KOPT-K1 (cell line): ENCODE results near the gene KLF2.
"Not testable (repeated sequence)": the region's sequence is repeated elsewhere in the genome, so short reads cannot be mapped to it uniquely, and the experiment has no call there.

Source experiments
- H3K27ac ChIP-seq: fragments of 200-600 bp; sonication (generic); 2 replicates; pipeline ENCODE4 v1.5.1; 2016; ENCODE audit warnings: antibody characterized with exemption, mild to moderate bottlenecking, low read depth, low read length; ENCODE audit not compliant: poor library complexity, severe bottlenecking
- H3K36me3 ChIP-seq: fragments of 200-600 bp; sonication (generic); 2 replicates; pipeline ENCODE4 v1.5.1; 2017; ENCODE audit warnings: antibody characterized with exemption, mild to moderate bottlenecking, low read length, moderate library complexity; ENCODE audit not compliant: insufficient read depth
- H3K9me3 ChIP-seq: fragments of 200-600 bp; sonication (generic); 2 replicates; pipeline ENCODE4 v1.5.1; 2017; ENCODE audit warnings: antibody characterized with exemption, low read length, mild to moderate bottlenecking; ENCODE audit not compliant: insufficient read depth, poor library complexity, severe bottlenecking

Gene KLF2

DNA sequence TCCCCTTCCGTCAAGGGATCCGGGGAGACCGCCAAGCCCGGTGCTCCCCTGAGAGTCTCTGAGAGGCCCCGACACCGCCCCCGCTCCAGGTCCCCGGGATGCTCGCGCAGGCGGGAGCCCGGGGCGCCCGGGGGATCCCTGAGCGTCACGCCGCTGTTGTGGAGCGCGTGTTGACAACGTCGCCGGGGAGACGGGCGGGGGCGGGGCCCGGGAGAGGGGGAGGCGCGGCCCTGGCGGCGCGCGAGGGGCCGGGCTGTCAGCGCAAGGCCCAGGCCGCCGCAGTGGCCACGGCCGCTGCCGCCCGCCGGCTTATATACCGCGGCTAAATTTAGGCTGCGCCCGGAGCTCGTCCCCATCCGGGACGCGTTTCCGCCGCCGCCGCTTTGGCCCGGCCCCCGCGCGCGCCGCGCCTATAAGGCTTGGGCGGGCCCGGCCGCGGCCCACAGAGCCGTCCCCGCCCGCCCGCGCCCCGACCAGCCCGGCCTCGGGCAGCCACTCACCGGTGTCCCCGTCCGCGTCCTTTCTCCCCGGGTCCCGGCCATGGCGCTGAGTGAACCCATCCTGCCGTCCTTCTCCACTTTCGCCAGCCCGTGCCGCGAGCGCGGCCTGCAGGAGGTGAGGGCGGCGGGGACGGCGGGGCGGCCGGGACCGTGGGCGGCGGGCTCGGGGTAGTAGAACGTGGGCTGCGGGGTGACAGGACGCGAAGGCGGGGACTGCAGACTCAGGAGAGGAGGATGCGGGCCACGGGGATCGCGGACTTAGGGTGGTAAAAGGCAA, at the start of gene KLF2:
Gene KLF2, plus strand, starts transcription at position 443 of the 777 bp plus-strand sequence. Its CDS starts 98 bp downstream, at position 541.
- Histone ChIP-seq H3K36me3 (no peaks in the 10 kb centered on the region), H3K9me3 (no peaks in the 10 kb centered on the region), H3K27ac (peak within 1 kb of the TSS; percentile 5)

DNA sequence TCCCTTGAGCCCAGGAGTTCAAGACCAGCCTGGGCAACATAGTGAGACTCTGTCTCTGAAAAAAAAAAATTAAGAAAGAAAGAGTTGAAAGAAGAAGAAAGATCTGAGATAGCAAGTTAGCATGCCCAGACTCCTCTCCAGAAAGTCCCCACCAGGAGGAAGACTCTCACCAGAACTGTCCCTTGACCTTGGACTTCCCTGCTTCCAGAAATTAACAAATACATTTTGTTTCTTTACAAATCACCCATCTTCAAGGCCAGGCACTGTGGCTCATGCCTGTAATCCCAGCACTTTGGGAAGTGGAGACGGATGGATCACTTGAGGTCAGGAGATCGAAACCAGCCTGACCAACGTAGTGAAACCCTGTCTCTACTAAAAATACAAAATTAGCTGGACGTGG, 44.3 kb upstream of the KLF2 start:
- Histone ChIP-seq H3K36me3 (no peaks in the 10 kb centered on the region), H3K27ac (no peak overlapping the region), H3K9me3 (no peaks in the 10 kb centered on the region)

- Histone ChIP-seq H3K9me3 (no peaks in the 10 kb centered on the region), H3K36me3 (no peaks in the 10 kb centered on the region), H3K27ac (no peak overlapping the region)
These were observed 42.9 kb upstream of the KLF2 start for GRCh38 chr19:16281743-16282142.

DNA sequence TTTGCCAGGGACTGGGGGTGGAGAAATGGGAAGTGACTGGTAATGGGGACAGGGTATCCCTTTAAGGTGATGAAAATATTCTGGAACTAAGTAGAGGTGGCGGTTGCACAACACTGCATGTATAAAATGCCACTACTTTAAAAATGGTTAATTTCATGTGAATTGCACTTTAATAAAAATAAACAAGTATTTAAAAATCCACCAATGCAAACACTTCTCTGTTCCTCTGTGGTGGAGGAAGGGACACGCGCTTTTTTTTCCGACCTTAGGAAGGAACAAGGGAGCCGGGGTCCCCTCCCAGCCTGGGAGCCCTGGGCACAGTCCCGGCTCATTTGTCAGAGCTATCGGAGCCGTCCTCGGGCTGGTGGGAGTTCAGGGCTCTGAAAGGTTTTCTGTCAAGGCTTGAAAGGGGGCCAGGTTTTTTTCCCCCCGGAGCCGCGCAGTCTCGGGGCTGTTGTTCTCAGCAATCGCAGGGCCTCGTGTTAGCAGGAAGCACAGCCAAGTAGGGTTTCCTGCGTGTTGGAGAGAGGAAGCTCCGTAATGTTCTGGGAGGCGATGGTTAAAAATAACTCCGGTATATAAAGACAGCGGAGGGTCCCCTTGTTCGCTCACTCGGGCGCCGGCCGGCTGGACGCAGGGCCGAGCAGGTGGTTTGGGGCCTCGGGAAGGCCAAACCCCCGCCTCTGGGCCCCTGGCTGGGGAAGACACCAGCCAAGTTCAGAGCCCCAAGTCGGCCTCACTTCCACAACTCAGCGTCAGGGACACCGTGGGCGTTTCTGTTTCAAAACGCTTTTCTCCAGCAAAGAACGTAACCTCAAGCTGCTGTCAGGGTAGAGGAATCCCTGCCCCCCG, 41.2 kb upstream of the KLF2 start:
- no peaks in the 10 kb centered on the region for H3K36me3 ChIP-seq
- no peak overlapping the region for H3K27ac ChIP-seq
- H3K9me3 ChIP-seq: no peaks in the 10 kb centered on the region

GRCh38 chr19:16284505-16284904, 40.1 kb upstream of the KLF2 start:
- Histone ChIP-seq H3K36me3 (no peaks in the 10 kb centered on the region), H3K9me3 (peaks cover 3% of the 10 kb centered on the region), H3K27ac (no peak overlapping the region)

GRCh38 chr19:16285079-16285478, 39.5 kb upstream of the KLF2 start:
- not testable (repeated sequence) for H3K27ac ChIP-seq, H3K9me3 ChIP-seq, H3K36me3 ChIP-seq

GRCh38 chr19:16285769-16286498, 38.7 kb upstream of the KLF2 start:
- peaks cover 3% of the 10 kb centered on the region for H3K9me3 ChIP-seq
- H3K36me3 ChIP-seq: no peaks in the 10 kb centered on the region
- no peak overlapping the region for H3K27ac ChIP-seq

GRCh38 chr19:16288544-16288943, 36.1 kb upstream of the KLF2 start:
- Histone ChIP-seq H3K27ac (no peak overlapping the region), H3K9me3 (peaks cover 3% of the 10 kb centered on the region), H3K36me3 (no peaks in the 10 kb centered on the region)

- H3K36me3 ChIP-seq: no peaks in the 10 kb centered on the region
- H3K27ac ChIP-seq: no peak overlapping the region
- H3K9me3 ChIP-seq: peaks cover 3% of the 10 kb centered on the region
These were observed 35.0 kb upstream of the KLF2 start for GRCh38 chr19:16289594-16289993.

DNA sequence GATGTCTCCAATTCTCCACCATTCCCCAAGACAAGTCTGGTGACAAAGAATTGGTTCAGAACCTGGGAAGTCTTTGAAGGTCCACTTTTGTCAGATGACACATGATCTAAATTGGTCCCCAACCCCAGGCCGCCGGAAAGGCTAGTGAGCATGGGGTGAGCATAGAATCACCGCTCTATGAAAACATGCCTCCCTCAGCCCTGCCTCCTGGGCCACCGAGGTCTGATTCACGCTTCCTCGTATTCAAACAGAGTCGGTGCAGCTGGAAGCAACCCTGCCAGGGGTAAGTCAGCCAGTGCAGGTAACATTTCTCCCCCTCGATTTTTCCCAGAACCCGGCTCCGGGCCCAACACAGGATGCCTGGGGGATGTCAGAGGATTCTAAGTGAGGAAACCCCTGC, 33.9 kb upstream of the KLF2 start:
- Histone ChIP-seq H3K36me3 (no peaks in the 10 kb centered on the region), H3K9me3 (peaks cover 3% of the 10 kb centered on the region), H3K27ac (no peak overlapping the region)

GRCh38 chr19:16293118-16294091, 31.2 kb upstream of the KLF2 start:
- Histone ChIP-seq H3K36me3 (no peaks in the 10 kb centered on the region), H3K9me3 (peaks cover 3% of the 10 kb centered on the region), H3K27ac (no peak overlapping the region)

DNA sequence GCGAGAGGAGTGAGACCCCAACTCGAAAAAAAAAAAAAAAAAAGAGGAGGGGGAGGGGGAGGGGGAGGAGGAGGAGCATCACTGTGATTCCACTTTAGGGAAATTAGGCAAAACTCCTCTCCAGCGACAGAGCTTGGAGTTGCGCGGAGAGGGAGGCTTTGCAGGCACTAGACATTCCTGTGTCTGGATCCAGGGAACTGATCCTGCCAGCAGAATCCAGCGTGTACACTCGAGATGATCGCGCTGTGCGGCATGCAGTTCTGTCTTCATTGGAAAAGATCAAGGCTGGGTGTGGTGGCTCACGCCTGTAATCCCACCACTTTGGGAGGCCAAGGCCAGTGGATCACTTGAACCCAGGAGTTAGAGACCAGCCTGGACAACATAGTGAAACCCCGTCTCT, 29.6 kb upstream of the KLF2 start:
- Histone ChIP-seq H3K36me3 (no peaks in the 10 kb centered on the region), H3K27ac (no peak overlapping the region), H3K9me3 (no peaks in the 10 kb centered on the region)

GRCh38 chr19:16296713-16297112, 27.9 kb upstream of the KLF2 start:
- no peaks in the 10 kb centered on the region for H3K9me3 ChIP-seq
- H3K27ac ChIP-seq: no peak overlapping the region
- no peaks in the 10 kb centered on the region for H3K36me3 ChIP-seq

DNA sequence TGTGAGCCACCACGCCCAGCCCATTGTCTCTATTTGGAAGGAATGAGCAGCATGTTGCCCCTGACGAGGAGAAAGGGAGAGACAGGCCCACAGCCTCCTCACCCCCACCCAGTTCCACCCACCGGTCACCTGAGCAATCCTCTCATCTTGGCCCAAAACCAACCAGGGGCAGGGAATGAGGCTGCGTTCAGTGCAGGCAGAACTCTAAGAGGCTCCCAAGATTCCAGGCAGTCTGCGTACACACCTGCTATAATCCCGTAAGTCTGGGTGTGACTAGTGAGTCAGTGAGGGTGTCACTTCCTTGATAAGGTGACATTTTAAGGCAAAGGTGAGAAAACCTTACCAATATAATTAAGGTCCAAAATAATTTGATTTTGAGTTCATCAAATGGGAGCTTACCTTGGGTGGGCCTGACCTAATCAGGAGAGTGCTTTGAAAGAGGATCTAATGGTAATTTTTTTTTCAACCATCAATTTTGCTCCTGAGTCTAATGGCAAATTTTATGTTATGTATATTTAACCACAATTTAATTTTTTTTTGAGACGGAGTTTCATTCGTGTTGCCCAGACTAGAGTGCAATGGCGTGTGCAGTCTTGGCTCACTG, 26.9 kb upstream of the KLF2 start:
- H3K27ac ChIP-seq: no peak overlapping the region
- H3K9me3 ChIP-seq: no peaks in the 10 kb centered on the region
- no peaks in the 10 kb centered on the region for H3K36me3 ChIP-seq
